GM12873 (cell line): ENCODE data around the gene SARDH.

ENCODE experiments used
- TF ChIP-seq, protein P1 (sequence below): IDR thresholded peaks from 2 replicates; pipeline ENCODE4 v1.5.1; 2012; ENCODE audit warnings: low read depth, mild to moderate bottlenecking, moderate library complexity, low read length, control low read depth; ENCODE audit not compliant: insufficient read depth; ENCODE audit errors: missing control alignments

Gene SARDH

DNA sequence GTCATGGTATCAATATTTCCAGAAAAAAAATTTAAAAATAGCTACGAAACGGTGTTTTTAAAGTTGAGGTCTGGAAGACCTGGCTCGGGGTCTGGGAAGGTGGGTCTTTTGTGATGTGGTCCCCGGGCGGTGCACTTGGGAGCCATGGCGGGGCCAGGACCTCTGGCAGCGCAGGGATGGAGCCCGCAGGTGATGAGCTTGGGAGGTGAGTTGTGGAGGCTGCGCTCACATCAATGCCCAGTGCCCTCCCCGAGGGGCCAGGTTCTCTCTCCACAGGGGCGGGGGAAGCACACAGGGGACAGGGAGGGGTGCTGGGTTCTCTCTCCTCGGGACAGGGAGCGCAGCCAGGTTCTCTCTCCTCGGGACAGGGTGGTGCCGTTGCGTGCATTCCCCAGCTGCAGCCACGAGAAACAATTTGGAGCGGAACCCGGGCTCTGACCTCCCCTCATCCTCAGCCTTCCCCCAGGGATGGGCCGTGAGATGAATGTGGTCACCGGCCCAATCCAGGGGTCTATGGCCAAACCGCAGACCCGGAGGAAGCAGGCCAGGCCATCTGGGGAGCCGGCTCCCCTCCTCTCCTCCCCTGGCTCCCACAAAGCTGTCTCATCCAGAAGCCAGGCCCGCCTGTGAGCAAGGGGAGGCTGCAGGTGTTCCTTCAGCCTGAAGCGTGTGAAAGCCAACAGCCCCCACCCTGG, 76.2 kb downstream of the SARDH start:
- TF ChIP-seq, protein P1, sequence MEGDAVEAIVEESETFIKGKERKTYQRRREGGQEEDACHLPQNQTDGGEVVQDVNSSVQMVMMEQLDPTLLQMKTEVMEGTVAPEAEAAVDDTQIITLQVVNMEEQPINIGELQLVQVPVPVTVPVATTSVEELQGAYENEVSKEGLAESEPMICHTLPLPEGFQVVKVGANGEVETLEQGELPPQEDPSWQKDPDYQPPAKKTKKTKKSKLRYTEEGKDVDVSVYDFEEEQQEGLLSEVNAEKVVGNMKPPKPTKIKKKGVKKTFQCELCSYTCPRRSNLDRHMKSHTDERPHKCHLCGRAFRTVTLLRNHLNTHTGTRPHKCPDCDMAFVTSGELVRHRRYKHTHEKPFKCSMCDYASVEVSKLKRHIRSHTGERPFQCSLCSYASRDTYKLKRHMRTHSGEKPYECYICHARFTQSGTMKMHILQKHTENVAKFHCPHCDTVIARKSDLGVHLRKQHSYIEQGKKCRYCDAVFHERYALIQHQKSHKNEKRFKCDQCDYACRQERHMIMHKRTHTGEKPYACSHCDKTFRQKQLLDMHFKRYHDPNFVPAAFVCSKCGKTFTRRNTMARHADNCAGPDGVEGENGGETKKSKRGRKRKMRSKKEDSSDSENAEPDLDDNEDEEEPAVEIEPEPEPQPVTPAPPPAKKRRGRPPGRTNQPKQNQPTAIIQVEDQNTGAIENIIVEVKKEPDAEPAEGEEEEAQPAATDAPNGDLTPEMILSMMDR: no peak

DNA sequence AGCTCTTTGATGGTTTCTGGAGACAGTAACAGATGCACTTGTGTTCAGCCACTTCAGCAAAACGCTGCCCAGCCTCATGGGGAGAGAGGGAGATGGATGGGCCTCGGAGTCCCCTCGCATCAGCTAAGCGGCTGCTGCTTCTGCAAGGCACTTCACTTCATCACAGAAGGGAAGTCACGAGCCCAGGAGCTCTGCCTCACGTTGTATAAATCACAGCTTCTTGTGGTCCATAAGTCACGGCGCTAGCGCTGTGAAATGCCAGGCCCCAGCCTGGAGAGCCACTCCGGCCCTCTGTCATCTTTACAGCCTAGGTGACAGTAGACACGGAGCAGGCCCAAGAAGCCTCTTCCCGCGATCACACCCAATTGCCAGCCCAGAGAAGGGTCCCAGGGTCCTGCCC, 78.6 kb downstream of the SARDH start:
- TF ChIP-seq, protein P1: no peak

DNA sequence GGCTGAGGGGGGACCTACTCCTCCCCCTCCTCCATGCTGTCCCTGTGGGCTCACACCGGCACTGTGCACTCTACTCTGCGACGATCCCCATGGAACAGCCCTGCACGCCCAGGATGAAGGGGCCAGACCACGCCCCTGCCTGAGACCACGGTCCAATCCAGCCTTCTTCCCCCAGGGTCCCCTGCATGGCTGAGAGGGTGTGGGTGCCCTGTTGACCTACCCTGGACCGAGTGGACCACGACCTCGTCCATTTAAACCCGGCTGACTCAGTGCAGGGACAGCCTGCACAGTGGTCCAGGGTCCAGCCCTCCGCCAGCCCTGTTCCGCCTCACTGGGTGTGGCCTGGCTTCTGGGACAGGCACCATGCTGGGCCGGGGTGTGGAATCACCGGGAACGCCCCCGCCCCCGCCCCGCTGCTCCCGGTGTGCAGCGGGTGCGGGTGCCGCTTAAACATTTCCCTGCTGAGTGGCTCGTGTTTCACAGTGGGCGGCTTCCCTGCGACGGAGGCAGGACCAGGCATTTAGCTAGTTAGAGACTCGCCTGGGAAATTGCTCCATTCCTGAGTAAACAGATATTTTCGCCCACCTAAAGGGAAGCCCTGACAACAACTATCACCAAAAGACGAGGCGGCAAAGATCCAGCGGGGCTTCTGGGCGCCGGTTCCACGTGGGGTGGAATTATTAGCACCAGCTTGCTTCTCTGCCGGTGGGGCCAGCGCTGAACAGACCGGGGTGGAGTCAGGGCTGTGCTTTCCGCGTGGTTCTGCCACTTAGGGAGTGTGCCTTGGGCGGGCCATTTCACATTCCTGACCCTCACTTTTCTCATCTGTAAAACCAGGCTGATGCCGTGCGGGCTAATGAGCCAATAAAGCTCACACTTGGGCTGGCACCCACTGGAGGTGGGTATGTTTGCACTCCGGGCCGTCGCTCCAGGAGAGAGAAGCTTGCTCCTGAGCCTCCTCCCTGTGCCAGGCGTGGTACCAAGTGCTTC, 79.4 kb downstream of the SARDH start:
- TF ChIP-seq, protein P1: no peak

DNA sequence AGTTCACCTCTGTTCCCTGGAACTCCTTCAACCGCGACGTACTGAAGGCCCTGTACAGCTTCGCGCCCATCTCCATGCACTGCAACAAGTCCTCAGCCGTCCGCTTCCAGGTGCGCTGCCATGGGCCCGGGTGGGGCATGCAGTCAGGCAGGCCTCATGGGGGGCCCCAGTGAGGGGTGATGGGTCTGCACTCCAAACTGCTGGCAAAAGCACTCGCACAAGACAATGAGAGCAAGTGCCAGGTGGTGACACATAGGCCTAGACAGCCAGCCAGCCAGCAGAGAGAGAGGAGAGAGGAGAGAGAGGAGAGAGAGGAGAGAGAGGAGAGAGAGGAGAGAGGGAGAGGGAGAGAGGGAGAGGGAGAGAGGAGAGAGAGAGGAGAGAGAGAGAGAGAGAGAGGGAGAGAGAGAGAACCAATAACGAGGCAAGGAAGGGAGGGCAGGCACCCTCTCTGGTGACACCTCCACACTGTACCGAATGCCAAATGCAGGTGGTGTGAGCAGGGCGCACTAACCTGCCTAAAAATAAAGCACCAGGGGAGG, 81.0 kb downstream of the SARDH start:
- TF ChIP-seq, protein P1: no peak

DNA sequence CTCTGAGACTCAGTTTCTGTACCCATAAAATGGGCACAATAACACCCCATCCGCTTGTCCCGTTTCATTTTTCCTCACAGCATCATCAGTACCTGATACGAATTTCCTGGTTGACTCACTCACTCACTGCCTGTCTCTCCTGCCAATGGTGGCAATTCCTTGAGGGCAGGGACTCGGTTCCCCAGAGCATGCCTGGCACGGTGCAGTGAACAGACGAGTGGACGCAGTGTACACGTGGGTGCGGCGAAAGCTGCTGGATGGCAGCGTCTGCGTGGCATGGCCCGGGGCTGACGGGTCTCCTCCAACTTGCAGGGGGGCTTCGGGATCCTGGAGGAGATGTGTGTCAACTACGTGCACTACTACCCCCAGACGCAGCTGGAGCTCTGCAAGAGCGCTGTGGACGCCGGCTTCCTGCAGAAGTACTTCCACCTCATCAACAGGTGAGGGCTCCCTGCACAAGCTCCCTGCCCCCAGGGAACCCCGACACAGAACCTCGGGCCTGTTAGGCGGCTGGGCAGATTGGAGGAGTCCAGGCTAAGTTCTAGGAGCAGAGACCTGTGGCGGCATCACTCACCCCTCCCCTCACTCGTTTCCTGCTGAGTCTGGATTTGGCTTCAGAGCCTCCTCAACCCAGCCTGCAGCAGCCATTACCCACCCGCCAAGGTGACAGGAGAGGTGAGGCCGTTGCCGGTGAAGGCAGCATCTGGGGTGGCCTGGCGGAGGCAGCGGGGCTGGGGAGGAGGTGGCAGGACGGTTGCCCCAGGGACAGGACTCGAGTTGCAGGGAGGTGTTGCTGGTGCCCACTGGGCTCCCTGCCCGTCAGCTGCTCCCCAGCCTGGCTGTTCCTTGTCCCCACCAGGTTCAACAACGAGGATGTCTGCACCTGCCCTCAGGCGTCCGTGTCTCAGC, 81.7 kb downstream of the SARDH start:
- TF ChIP-seq, protein P1: no peak

DNA sequence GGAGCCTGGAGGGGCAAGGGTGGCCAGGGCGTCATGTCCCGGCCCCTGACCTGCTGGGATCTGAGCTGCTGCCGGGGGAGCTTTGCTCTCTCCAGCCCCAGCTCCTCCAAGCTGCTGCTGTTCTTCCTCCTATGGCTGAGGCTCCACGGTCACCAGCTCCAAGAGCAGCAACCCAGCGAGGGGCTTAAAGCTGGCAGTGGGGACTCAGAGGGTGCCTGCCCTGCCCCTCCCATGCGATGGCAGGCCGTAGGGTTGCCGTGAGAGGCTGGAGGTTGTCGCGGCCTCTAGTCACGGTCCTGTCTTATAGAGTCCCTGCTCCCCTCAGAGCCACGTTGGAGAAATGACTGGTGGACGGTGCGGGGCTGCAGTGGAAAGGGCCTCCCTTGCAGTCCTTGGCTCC, 82.5 kb downstream of the SARDH start:
- TF ChIP-seq, protein P1: no peak
